Spleen (tissue), 7 donors: ENCODE measurements around the gene LRCH4.

Experiments
- POLR2A ChIP-seq, 3 donors: fragments of 450-650 bp; IDR thresholded peaks; one replicate each; pipeline ENCODE4 v1.5.1; 2017; ENCODE audit warnings: antibody characterized with exemption in 3 of 3, mild to moderate bottlenecking in 1 of 3
- TF ChIP-seq, protein P1 (sequence below), 11 experiments: fragments of 200-600 bp in 7 of 11; fragments of 450-650 bp in 4 of 11; sonication (generic) in 4 of 11; IDR thresholded peaks in 8 of 11; conservative IDR thresholded peaks in 3 of 11; 1 replicate in 7 of 11; 2 replicates in 4 of 11; pipeline versions ENCODE4 v1.4.0 to v1.8.0; 2016 to 2021; ENCODE audit warnings: antibody characterized with exemption in 11 of 11, inconsistent platforms in 4 of 11, mild to moderate bottlenecking in 1 of 11
- donor health status: DM: no; HTN: no; CAD: no; lungs with moderate emphysema.
- donor health status: DM: no; HTN: no; CAD: no.
- donor health status: DM: no; HTN: no; CAD: no.

DNA sequence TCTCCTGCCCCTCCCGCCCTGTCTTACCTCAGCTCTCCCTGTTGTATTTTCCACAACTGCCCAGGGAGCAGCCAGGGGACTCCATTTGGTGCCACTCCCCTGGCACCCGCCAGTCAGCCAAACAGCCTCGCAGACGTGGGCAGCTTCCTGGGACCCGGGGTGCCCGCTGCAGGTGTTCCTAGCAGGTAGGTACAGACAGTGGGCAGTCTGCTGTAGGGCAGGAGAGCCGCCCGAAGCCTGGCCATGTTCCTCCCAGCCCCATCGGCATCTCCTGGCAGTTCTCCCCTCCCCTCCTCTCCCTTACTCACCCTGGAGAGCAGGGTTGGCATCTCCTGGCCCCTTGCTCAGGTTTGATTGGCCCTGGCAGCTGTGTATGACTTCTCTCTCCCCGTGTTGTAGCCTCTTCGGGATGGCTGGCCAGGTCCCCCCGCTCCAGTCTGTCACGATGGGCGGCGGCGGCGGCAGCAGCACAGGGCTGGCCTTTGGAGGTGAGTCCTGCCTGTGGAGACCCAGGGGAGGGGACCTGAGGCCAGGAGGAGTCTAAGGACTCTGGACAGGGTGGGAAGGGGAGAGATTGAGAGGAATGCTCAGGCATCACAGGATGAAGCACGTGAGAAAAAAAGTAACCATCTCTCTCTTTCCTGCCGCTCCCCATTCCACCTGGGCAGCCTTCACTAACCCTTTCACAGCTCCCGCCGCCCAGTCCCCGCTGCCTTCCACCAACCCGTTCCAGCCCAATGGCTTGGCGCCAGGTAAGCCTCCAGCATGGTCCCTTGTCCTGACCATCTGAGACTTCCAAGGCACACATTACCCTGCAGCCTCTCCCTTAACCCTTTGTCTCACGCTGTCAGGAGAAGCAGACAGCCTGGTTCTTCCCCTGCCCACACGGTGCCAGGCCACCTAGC lies 23.5 kb downstream of the LRCH4 start:
- no peak for TF ChIP-seq POLR2A (IDR thresholded peaks at IDR 0.05)
- TF ChIP-seq, protein P1, sequence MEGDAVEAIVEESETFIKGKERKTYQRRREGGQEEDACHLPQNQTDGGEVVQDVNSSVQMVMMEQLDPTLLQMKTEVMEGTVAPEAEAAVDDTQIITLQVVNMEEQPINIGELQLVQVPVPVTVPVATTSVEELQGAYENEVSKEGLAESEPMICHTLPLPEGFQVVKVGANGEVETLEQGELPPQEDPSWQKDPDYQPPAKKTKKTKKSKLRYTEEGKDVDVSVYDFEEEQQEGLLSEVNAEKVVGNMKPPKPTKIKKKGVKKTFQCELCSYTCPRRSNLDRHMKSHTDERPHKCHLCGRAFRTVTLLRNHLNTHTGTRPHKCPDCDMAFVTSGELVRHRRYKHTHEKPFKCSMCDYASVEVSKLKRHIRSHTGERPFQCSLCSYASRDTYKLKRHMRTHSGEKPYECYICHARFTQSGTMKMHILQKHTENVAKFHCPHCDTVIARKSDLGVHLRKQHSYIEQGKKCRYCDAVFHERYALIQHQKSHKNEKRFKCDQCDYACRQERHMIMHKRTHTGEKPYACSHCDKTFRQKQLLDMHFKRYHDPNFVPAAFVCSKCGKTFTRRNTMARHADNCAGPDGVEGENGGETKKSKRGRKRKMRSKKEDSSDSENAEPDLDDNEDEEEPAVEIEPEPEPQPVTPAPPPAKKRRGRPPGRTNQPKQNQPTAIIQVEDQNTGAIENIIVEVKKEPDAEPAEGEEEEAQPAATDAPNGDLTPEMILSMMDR (IDR thresholded peaks at IDR 0.05 in 8 of 11, conservative IDR thresholded peaks at IDR 0.05 in 3 of 11) = no peak
